Stimulated activated CD4-positive, alpha-beta T cell treated with anti-CD3 and anti-CD28 coated beads, Interleukin-15, amount 100 ng/mL, for 48 hours (primary cell): ENCODE results near the gene ACTR2.
"Not testable (repeated sequence)": the region's sequence is repeated elsewhere in the genome, so short reads cannot be mapped to it uniquely, and the experiment has no call there.

Experiments
- DNase-seq, 2 donors: peaks; one replicate each; pipeline ENCODE4 v3.0.0-alpha.2; 2020; ENCODE audit warnings: low read depth in 2 of 2

The ACTR2 gene

DNA sequence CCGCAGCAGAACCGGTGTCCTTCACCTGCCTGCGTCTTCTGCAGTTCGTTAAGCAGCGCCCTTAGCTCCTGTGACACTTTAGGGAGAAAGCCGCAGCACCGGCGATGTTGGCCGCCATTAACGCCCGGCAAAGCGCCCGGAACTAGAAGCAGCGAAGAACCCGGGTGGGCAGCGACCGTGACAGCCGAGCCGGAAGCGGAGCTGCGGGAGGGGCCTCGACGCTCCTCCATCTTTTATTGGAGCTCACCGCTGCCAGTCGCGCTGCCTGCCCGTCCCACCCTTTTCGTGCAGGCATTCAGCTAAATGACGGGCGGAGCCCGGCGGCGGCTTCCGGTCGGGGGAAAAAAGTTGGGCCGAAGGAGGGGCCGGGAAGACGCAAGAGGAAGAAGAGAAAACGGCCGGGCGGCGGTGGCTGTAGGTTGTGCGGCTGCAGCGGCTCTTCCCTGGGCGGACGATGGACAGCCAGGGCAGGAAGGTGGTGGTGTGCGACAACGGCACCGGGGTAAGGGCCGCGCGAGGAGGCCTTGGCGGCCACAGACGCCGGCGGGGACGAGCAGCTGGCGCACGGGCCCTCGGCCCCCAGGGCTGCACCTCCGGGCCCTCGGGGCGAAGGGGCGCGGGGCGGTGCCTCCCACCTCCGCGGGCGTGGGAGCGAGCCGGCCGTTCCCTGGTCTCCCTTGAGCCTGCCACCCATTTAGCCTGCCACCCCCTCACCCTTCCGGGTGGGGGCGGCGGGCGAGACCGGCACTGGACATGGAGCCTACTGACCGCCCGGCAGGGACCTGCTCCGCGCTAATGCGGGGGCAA lies at the start of gene ACTR2:
Gene ACTR2 (plus strand): TSS at position 376 of the 807 bp plus-strand sequence. CDS start 79 bp downstream, at position 455.
- DNase-seq = peak; percentile 90 to 91

GRCh38 chr2:65182570-65182969 lies 45.1 kb upstream of the ACTR2 start:
- no peak for DNase-seq

DNA sequence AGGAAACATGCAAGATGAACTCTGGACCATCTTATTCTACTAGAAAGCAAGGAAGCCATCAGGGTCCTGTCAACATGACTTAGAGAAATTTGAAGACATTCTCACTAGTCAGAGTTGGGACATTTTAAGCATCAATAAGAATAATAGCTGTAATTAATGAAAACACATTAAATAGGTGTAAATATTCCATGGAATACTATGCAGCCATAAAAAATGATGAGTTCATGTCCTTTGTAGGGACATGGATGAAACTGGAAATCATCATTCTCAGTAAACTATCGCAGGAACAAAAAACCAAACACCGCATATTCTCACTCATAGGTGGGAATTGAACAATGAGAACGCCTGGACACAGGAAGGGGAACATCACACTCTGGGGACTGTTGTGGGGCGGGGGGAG lies 44.2 kb upstream of the ACTR2 start:
- not testable (repeated sequence) for DNase-seq

GRCh38 chr2:65185012-65185411 lies 42.6 kb upstream of the ACTR2 start:
- no peak for DNase-seq

DNA sequence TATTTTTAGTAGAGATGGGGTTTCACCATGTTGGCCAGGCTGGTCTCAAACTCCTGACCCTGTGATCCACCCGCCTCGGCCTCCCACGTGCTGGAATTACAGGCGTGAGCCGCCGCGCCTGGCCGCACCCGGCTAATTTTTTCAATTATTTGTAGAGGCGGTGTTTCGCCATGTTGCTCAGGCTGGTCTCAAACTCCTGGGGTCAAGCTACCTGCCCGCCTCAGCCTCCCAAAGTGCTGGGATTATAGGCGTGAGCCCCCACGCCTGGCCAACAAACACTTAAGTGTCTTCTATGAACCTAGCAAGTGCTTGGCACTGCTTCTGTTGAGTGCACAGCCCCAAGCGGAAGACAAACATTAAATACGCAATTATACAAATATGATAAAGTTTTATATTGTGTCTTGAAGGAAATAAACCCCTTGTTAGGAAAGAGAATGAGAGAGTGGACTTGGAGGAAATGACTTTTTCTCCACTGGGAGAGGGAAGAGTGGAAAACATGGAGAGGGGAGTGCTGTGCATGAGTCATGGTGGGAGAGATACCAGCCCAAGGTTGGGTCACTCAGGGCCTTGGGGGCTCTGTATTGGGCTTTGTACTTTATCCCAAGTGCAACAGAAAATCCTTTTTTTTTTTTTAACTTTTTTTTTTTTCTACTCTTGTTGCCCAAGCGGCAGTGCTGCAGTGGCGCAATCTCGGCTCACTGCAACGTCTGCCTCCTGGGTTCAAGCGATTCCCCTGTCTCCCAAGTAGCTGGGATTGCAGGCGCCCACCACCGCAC lies 41.4 kb upstream of the ACTR2 start:
- no peak for DNase-seq

GRCh38 chr2:65186872-65187851 lies 40.5 kb upstream of the ACTR2 start:
- peak; percentile 36 to 53 for DNase-seq

GRCh38 chr2:65193446-65193845 lies 34.2 kb upstream of the ACTR2 start:
- no peak for DNase-seq

DNA sequence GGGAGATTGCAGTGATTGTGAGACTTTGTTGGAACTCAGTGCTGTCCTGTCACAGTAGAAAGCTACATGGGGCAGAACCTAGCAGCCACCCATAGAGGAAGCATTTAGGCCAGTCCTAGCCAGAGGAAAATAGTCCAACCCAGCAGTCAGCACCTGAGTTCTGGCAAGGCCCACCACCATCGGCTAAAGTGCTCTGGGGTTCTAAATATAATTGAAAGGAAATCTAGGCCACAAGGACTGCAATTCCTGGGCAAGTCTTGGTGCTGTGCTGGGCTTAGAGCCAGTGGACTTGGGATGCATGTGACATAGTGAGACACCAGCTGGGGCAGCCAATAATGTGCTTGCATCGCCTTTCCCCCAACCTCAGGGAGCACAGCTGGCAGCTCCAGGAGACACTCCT lies 28.9 kb upstream of the ACTR2 start:
- DNase-seq = no peak

- DNase-seq = no peak
Observed at GRCh38 chr2:65199166-65199565, 28.5 kb upstream of the ACTR2 start.

DNA sequence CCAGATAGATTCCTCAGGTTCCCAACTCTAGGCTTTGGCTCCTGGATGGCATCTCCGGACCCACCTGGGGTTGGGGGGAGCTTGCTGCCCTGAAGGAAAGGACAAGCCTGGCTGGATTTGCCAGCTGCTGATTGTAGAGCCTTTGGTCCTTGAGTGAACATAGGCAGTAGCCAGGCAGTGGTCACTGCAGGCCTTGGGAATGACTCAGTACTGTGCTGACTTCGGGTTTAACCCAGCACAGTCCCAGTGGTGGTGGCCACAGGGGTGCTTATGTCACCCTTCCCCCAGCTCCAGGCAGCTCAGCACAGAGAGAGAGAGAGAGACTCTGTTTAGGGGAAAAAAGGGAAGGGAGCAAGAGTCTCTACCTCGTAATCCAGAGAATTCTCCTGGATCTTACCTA lies 27.7 kb upstream of the ACTR2 start:
- DNase-seq = no peak

- no peak for DNase-seq
Observed at GRCh38 chr2:65204461-65205210, 23.0 kb upstream of the ACTR2 start.

GRCh38 chr2:65212115-65212514 lies 15.5 kb upstream of the ACTR2 start:
- no peak for DNase-seq

DNA sequence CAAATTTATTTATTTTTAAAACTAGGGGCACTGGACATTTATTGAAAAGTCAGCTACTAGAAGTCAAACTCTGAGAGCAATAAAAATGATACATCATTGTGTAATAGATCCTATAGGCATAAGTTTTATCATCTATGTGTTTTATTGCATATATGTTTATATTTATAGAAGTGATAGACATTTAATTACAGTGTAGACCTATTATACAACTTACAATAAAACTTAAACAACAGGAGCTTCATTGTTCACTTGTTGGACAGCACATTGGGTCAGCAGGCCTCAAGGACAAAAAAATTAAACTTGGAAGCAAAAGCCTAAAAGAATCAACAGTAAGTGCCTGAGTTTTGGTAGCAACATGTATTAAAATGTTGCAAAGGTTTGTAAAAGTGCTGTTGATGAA lies 15.0 kb upstream of the ACTR2 start:
- DNase-seq = no peak

GRCh38 chr2:65213035-65213434 lies 14.6 kb upstream of the ACTR2 start:
- no peak for DNase-seq

DNA sequence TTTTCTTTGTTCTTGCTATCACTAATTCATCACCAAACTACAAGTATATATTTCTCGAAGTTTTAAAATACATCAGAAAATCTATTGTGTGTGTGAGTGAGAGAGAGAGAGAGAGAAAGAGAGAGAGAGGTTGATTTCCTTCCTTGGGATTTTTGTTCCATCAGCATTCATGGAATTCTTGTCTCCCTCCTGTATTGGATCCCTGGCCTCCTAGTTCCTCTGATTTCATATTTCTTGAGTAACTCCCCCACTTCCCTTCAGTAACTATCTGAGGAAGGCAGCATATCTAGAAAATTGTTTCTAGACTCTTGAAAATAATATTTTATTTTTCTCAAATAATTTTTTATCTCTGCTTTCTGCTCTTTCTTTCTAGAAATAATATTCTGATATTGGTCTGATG lies 13.3 kb upstream of the ACTR2 start:
- DNase-seq = no peak

DNA sequence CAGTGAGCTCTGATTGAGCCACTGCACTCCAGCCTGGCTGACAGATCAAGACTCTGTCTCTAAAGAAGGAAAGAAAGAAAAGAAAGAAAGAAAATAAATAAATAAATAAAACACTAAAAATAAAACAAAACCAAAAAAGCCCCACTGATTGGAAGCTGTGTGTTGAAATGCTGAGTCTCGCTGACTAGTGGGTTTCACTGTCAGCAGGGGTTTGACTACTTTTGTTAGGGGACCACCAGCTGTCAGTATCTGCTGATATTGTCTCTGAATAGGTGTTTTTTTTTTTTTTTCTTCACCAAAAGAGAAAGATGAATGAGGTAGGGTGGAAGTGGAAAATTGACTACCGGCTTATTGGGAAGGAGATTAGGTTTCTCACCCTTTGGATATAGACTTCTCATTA lies 12.8 kb upstream of the ACTR2 start:
- DNase-seq = no peak

DNA sequence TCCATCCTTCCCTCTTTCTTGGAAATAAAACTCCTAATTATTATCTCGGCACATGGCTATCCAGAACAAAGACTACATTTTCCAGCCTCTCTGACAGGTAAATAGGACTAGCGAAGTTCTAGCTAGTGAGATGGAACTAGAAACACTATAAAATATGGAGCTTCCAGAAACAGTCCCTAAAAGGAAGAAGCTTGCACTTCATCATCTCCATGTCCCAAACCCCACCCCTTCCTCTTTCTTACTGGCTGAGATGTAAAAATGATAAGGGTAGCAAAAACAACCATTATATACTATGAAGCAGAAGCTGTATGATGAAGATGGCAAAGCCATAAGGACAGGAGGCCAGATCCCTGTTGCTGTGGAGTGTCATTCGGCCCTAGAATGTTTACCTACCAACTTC lies 11.7 kb upstream of the ACTR2 start:
- DNase-seq = no peak

- DNase-seq = no peak
Observed at GRCh38 chr2:65220432-65221131, 7.0 kb upstream of the ACTR2 start.

DNA sequence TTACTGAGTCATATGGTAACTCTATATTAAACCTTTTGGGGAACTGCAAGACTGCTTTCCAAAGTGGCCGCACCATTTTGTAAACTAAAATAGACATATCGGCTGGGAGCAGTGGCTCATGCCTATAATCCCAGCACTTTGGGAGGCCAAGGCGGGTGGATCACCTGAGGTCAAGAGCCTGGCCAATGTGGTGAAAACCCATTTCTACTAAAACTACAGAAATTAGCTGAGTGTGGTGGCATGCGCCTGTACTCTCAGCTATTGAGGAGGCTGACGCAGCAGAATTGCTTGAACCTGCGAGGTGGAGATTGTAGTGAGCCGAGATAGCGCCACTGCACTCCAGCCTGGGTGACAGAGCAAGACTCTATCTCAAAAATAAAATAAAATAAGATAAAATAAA lies 6.4 kb upstream of the ACTR2 start:
- not testable (repeated sequence) for DNase-seq

- DNase-seq = peak in 1 of 2 donors; percentile 6
Observed at GRCh38 chr2:65227020-65227455, 593 bp upstream of the ACTR2 start.
